ENCODE measurements around the gene PDK4. TPM values are rescaled to one million over a fixed set of nuclear protein-coding genes. Genes with fewer than 3 reads are reported as not detected.

PDK4 gene
- total RNA-seq, 1 donor from 2014 or later, result 0.52 TPM

- no peak for DNase-seq (ENCODE audit: low read depth)
- no peak for TF ChIP-seq CTCF (conservative IDR thresholded peaks at IDR 0.05; ENCODE audit: low read depth, low read length)
- H3K4me3 ChIP-seq (ENCODE audit: low read depth, low read length), result no peak overlapping the region
Measured at GRCh38 chr7:95534796-95535195, 61.5 kb downstream of the PDK4 start.

Other genes with a start within 250 kb of the PDK4 start
- gene PON3, start 200.1 kb downstream of the PDK4 start, total RNA-seq, result not detected in 2 replicates
- gene PON2, start 161.5 kb downstream of the PDK4 start, total RNA-seq, result 147 and 208 TPM in 2 replicates
- gene ASB4, start 110.6 kb downstream of the PDK4 start, total RNA-seq, result 0.17 TPM in 1 of 2 replicates, not detected in the other
- gene DYNC1I1, start 176.0 kb upstream of the PDK4 start, total RNA-seq, result 0.06 and 0.14 TPM in 2 replicates